ENCODE data around the gene RUVBL2.
"Not testable (repeated sequence)": the region's sequence is repeated elsewhere in the genome, so short reads cannot be mapped to it uniquely, and the experiment has no call there.

The RUVBL2 gene

GRCh38 chr19:49050376-49051033 lies 56.8 kb downstream of the RUVBL2 start:
- not testable (repeated sequence) for DNase-seq

GRCh38 chr19:49056101-49056901 lies 62.6 kb downstream of the RUVBL2 start:
- peak; percentile 22 to 53 for DNase-seq

GRCh38 chr19:49056902-49057596 lies 63.4 kb downstream of the RUVBL2 start:
- peak in 1 of 2 donors; percentile 17 for DNase-seq

GRCh38 chr19:49057636-49058234 lies 64.0 kb downstream of the RUVBL2 start, which contains the start of gene CGB7:
Gene CGB7, minus strand, starts transcription at chr19:49057749. Its CDS starts 2,374 bp downstream, at chr19:49055375.
- DNase-seq, result peak; percentile 13 to 45

- DNase-seq, result no peak
Measured at GRCh38 chr19:49058562-49058961, 64.9 kb downstream of the RUVBL2 start.

GRCh38 chr19:49059053-49059452 lies 65.4 kb downstream of the RUVBL2 start:
- no peak for DNase-seq

- no peak for DNase-seq
Measured at GRCh38 chr19:49061000-49061399, 67.3 kb downstream of the RUVBL2 start.

- no peak for DNase-seq
Measured at GRCh38 chr19:49061445-49061844, 67.8 kb downstream of the RUVBL2 start.

- no peak for DNase-seq
Measured at GRCh38 chr19:49064029-49064629, 70.4 kb downstream of the RUVBL2 start.

GRCh38 chr19:49064768-49065611 lies 71.3 kb downstream of the RUVBL2 start, which contains the start of gene NTF4:
Gene NTF4, minus strand, starts transcription at chr19:49064818. Its CDS starts 2,821 bp downstream, at chr19:49061997.
- DNase-seq, result no peak
